Measurements from ENCODE around the gene MS4A6E.

MS4A6E gene

GRCh38 chr11:60347084-60347797, 20.2 kb downstream of the MS4A6E start:
- H3K27me3 ChIP-seq, result no peaks in the 10 kb centered on the region
- no peaks in the 10 kb centered on the region for H3K4me1 ChIP-seq (ENCODE audit: control insufficient read depth in 1 of 2, insufficient read depth in 1 of 2, low read depth in 1 of 2, low read length in 1 of 2)
- no peaks in the 10 kb centered on the region for H3K9me3 ChIP-seq
- no peak for TF ChIP-seq CTCF (IDR thresholded peaks at IDR 0.05)
- H3K27ac ChIP-seq, result no peak overlapping the region
- H3K4me3 ChIP-seq (ENCODE audit: low read depth in 1 of 2, low read length in 1 of 2), result no peak overlapping the region
- no peaks in the 10 kb centered on the region for H3K36me3 ChIP-seq

- Histone ChIP-seq H3K27me3 (no peaks in the 10 kb centered on the region), H3K4me1 (ENCODE audit: control insufficient read depth in 1 of 2, insufficient read depth in 1 of 2, low read depth in 1 of 2, low read length in 1 of 2) (no peaks in the 10 kb centered on the region), H3K4me3 (ENCODE audit: low read depth in 1 of 2, low read length in 1 of 2) (no peak overlapping the region), H3K27ac (no peak overlapping the region), H3K9me3 (no peaks in the 10 kb centered on the region), H3K36me3 (no peaks in the 10 kb centered on the region)
- no peak for TF ChIP-seq CTCF (IDR thresholded peaks at IDR 0.05)
Observed at GRCh38 chr11:60348116-60348515, 21.1 kb downstream of the MS4A6E start.

GRCh38 chr11:60349990-60350389, 22.9 kb downstream of the MS4A6E start:
- Histone ChIP-seq H3K9me3 (no peaks in the 10 kb centered on the region), H3K4me1 (ENCODE audit: control insufficient read depth in 1 of 2, insufficient read depth in 1 of 2, low read depth in 1 of 2, low read length in 1 of 2) (no peaks in the 10 kb centered on the region), H3K36me3 (no peaks in the 10 kb centered on the region), H3K27me3 (no peaks in the 10 kb centered on the region), H3K4me3 (ENCODE audit: low read depth in 1 of 2, low read length in 1 of 2) (no peak overlapping the region), H3K27ac (no peak overlapping the region)
- no peak for TF ChIP-seq CTCF (IDR thresholded peaks at IDR 0.05)

- peaks cover under 1 to 4% of the 10 kb centered on the region in 2 experiments for H3K4me1 ChIP-seq (ENCODE audit: control insufficient read depth in 1 of 2, insufficient read depth in 1 of 2, low read depth in 1 of 2, low read length in 1 of 2)
- TF ChIP-seq CTCF (IDR thresholded peaks at IDR 0.05), result no peak
- no peak overlapping the region for H3K4me3 ChIP-seq (ENCODE audit: low read depth in 1 of 2, low read length in 1 of 2)
- peaks cover 7% of the 10 kb centered on the region for H3K9me3 ChIP-seq
- H3K27me3 ChIP-seq, result no peaks in the 10 kb centered on the region
- no peak overlapping the region for H3K27ac ChIP-seq
- no peaks in the 10 kb centered on the region for H3K36me3 ChIP-seq
Observed at GRCh38 chr11:60357771-60358170, 30.7 kb downstream of the MS4A6E start.

GRCh38 chr11:60360621-60361020, 33.6 kb downstream of the MS4A6E start:
- Histone ChIP-seq H3K4me3 (ENCODE audit: low read depth in 1 of 2, low read length in 1 of 2) (no peak overlapping the region), H3K27ac (no peak overlapping the region), H3K9me3 (peaks cover 7% of the 10 kb centered on the region), H3K27me3 (no peaks in the 10 kb centered on the region), H3K4me1 (ENCODE audit: control insufficient read depth in 1 of 2, insufficient read depth in 1 of 2, low read depth in 1 of 2, low read length in 1 of 2) (peaks cover 23 to 33% of the 10 kb centered on the region in 2 experiments), H3K36me3 (no peaks in the 10 kb centered on the region)
- TF ChIP-seq CTCF (IDR thresholded peaks at IDR 0.05), result no peak

All from neutrophil (primary cell).